ENCODE data around the gene EFCAB14. TPM values are rescaled to one million over a fixed set of nuclear protein-coding genes. Genes with fewer than 3 reads are reported as not detected.
"Not testable (repeated sequence)": the region's sequence is repeated elsewhere in the genome, so short reads cannot be mapped to it uniquely, and the experiment has no call there.

EFCAB14 gene
- polyA plus RNA-seq, 3 donors: 31.4 to 75.5 (median 49.8) TPM

GRCh38 chr1:46697053-46697452 lies 21.9 kb downstream of the EFCAB14 start:
- H3K27ac Mint-ChIP-seq: no peak overlapping the region
- peaks cover 87% of the 10 kb centered on the region for H4K20me1 ChIP-seq (ENCODE audit: insufficient read depth, low read length)
- no peak overlapping the region for H3K4me3 Mint-ChIP-seq
- H3K9me3 ChIP-seq (replicated peaks in 1 of 2; ENCODE audit: control insufficient read depth in 1 of 2, insufficient read depth in 1 of 2, low read length in 2 of 2): no peaks in the 10 kb centered on the region
- H3K27me3 Mint-ChIP-seq (ENCODE audit: low read depth in 3 of 3): no peaks in the 10 kb centered on the region
- H3K9me3 Mint-ChIP-seq: peaks cover 0 to 7% (median 2%) of the 10 kb centered on the region in 7 donors
- H3K36me3 ChIP-seq (replicated peaks in 1 of 2; ENCODE audit: control insufficient read depth in 1 of 2, insufficient read depth in 2 of 2, low read length in 2 of 2): peaks cover 55 to 77% of the 10 kb centered on the region in 2 donors
- peaks cover 34% of the 10 kb centered on the region for H3K79me2 ChIP-seq (ENCODE audit: insufficient read depth, low read length)
- peaks cover 69 to 84% of the 10 kb centered on the region in 2 donors for H3K36me3 Mint-ChIP-seq
- H3K27ac ChIP-seq (ENCODE audit: low read depth in 1 of 2, low read length in 2 of 2): no peak overlapping the region
- peaks cover 17% of the 10 kb centered on the region for H3K4me1 Mint-ChIP-seq
- H3K4me2 ChIP-seq (replicated peaks; ENCODE audit: extremely low read depth, low read length, poor library complexity, severe bottlenecking): no peak overlapping the region
- no peak overlapping the region for H3K9ac ChIP-seq (ENCODE audit: insufficient read depth, low read length, poor library complexity, severe bottlenecking)
- no peak overlapping the region for H3K4me3 ChIP-seq (replicated peaks in 1 of 3; ENCODE audit: low read depth in 2 of 3, low read length in 3 of 3)
- no peak for TF ChIP-seq CTCF (IDR thresholded peaks at IDR 0.05)
- no CpG with 5 or more reads among the region's 2 CpGs for WGBS (ENCODE audit: insufficient coverage)
- no peaks in the 10 kb centered on the region for H3K27me3 ChIP-seq (ENCODE audit: control insufficient read depth in 2 of 2, insufficient read depth in 2 of 2, low read length in 2 of 2)
- intact Hi-C loops (cut with micrococcal nuclease): no loop called here
- no peak overlapping the region for H2AFZ ChIP-seq (ENCODE audit: insufficient read depth, low read depth, low read length, poor library complexity, severe bottlenecking)
- peaks cover 7 to 14% of the 10 kb centered on the region in 2 donors for H3K4me1 ChIP-seq (ENCODE audit: control insufficient read depth in 1 of 2, insufficient read depth in 2 of 2, low read length in 2 of 2)
- no peak for DNase-seq

GRCh38 chr1:46694676-46695075 lies 24.2 kb downstream of the EFCAB14 start:
- H3K4me3 ChIP-seq (replicated peaks in 1 of 3; ENCODE audit: low read depth in 2 of 3, low read length in 3 of 3); intact Hi-C loops (cut with micrococcal nuclease); H3K9me3 ChIP-seq (replicated peaks in 1 of 2; ENCODE audit: control insufficient read depth in 1 of 2, insufficient read depth in 1 of 2, low read length in 2 of 2); H3K27me3 Mint-ChIP-seq (ENCODE audit: low read depth in 3 of 3); H3K4me3 Mint-ChIP-seq; H3K9ac ChIP-seq (ENCODE audit: insufficient read depth, low read length, poor library complexity, severe bottlenecking); H3K4me2 ChIP-seq (replicated peaks; ENCODE audit: extremely low read depth, low read length, poor library complexity, severe bottlenecking); H3K9me3 Mint-ChIP-seq; H3K27ac Mint-ChIP-seq; H3K4me1 ChIP-seq (ENCODE audit: control insufficient read depth in 1 of 2, insufficient read depth in 2 of 2, low read length in 2 of 2); H3K27ac ChIP-seq (ENCODE audit: low read depth in 1 of 2, low read length in 2 of 2); H3K27me3 ChIP-seq (ENCODE audit: control insufficient read depth in 2 of 2, insufficient read depth in 2 of 2, low read length in 2 of 2); DNase-seq; H2AFZ ChIP-seq (ENCODE audit: insufficient read depth, low read depth, low read length, poor library complexity, severe bottlenecking): not testable (repeated sequence)
- H3K36me3 ChIP-seq (replicated peaks in 1 of 2; ENCODE audit: control insufficient read depth in 1 of 2, insufficient read depth in 2 of 2, low read length in 2 of 2): peaks cover 67 to 86% of the 10 kb centered on the region in 2 donors
- peaks cover 75% of the 10 kb centered on the region for H4K20me1 ChIP-seq (ENCODE audit: insufficient read depth, low read length)
- WGBS (ENCODE audit: insufficient coverage): no CpG with 5 or more reads among the region's 4 CpGs
- peaks cover 19% of the 10 kb centered on the region for H3K4me1 Mint-ChIP-seq
- peaks cover 23% of the 10 kb centered on the region for H3K79me2 ChIP-seq (ENCODE audit: insufficient read depth, low read length)
- peaks cover 77 to 95% of the 10 kb centered on the region in 2 donors for H3K36me3 Mint-ChIP-seq
